D721Med (cell line): Measurements from ENCODE around the gene ZNF777.
"Not testable (repeated sequence)": the region's sequence is repeated elsewhere in the genome, so short reads cannot be mapped to it uniquely, and the experiment has no call there.

Experiments
- DNase-seq: peaks from one replicate; pipeline ENCODE4 v3.0.0; 2011; ENCODE audit warnings: low spot score; ENCODE audit not compliant: insufficient read length
- FAIRE-seq: peaks from 2 replicates; lab custom pipeline; 2011; peaks lifted over from hg19 to GRCh38; lab: Jason Lieb, UNC
- CTCF ChIP-seq: IDR thresholded peaks from 2 replicates; pipeline ENCODE4 v1.5.1; 2012; ENCODE audit warnings: mild to moderate bottlenecking, control low read depth; ENCODE audit not compliant: insufficient read depth; ENCODE audit errors: missing control alignments

ZNF777 gene

GRCh38 chr7:149450821-149451220 lies 10.0 kb downstream of the ZNF777 start:
- FAIRE-seq (no peak), DNase-seq (no peak)
- no peak for TF ChIP-seq CTCF

DNA sequence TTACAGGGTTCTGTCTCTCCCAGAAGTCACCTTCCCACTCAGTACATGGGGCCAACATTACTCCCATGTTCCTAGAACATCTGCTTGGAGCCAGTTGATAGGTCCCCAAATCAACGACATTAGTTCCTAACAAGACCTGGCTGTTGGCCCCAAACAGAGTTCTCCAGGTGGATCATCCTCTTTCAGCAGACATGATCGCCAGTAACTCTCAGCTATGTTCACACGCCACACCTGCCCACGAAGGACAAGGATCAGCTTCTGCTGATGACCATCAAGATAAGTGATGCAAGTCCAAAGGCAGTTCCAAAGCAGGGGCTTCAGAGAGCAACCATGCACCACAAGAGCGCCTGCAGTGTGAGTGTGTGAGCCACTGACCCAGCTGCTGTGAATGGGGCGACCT lies 11.0 kb downstream of the ZNF777 start:
- no peak for TF ChIP-seq CTCF
- DNase-seq (no peak), FAIRE-seq (no peak)

- no peak for DNase-seq
- no peak for TF ChIP-seq CTCF
Measured at GRCh38 chr7:149448961-149449360, 11.9 kb downstream of the ZNF777 start.

GRCh38 chr7:149446026-149446425 lies 14.8 kb downstream of the ZNF777 start:
- FAIRE-seq, DNase-seq: not testable (repeated sequence)

More at GRCh38 chr7:149448961-149449360, 11.9 kb downstream of the ZNF777 start:
- FAIRE-seq = no peak

DNA sequence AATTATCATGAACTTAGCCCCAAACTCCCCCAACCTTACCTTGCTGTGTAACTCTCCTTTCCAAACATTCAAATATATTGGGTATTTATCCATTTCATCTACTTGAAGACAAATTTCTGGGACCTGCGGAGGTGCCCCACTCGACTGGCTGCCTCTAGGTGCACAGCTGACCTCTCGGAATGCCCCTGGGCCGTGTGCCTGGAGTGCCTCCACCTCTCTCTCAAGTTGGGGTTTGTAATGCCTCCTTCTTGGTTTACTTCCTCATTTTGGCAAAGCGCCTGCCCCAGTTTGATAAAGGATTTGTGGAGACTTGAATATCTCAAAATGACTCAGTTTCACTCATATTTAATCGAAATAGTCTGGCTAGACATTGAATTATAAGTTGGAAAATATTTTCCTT lies 16.6 kb downstream of the ZNF777 start:
- no peak for TF ChIP-seq CTCF
- FAIRE-seq = no peak
- DNase-seq = no peak

DNA sequence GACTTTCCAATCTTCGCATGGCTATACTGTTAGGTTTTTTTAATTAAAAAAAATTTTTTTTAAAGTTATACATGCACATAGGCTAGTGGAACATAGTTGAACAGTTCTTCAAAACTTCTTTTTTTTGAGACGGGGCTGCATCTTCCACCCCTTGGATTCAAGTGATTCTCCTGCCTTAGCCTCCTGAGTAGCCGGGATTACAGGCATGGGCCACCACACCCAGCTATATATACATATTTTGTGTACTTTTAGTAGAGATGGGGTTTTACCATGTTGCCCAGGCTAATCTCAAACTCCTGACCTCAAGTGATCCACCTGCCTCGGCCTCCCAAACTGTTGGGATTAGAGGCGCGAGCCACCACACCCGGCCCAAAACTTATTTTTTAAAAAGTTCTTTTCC lies 17.3 kb downstream of the ZNF777 start:
- DNase-seq (no peak), FAIRE-seq (no peak)
- TF ChIP-seq CTCF = no peak

DNA sequence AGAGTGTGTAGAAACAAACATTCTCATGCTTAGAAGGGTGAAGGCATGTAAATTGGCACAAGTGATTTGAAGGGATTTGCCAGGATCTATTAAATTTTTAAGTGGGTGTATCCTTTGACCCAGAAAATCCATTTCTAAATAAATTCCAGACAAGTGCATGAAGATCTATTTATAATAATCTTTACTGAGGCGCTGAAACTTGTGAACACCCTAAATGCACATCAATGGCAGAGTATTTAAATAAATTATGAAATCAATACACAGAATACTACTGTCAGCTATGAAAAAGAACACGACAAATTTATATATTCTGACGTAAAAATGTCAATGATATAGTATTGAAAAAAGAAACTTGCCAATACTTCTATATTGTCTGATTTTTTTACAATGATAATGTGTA lies 17.9 kb downstream of the ZNF777 start:
- no peak for FAIRE-seq
- no peak for DNase-seq
- TF ChIP-seq CTCF = no peak

DNA sequence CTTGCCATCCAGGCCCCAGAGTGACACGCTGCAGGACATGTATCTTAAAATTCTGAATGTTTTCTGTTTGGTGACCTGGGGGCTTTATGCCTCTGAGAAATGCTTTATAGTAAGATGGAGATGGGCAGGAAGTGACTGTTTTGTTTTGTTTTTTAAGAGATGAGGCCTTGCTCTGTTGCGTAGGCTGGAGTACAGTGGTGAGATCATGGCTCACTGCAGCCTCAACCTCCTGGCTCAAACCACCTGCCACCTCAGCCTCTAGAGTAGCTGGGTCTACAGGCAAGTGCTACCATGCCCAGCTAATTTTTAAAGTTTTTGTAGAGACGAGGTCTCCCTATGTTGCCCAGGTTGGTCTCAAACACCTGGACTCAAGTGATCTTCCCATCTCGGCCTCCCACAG lies 20.6 kb downstream of the ZNF777 start:
- DNase-seq (no peak), FAIRE-seq (no peak)
- TF ChIP-seq CTCF = no peak
